NT2/D1 (cell line): ENCODE data around the gene ATP6V0C.

Experiments
- DNase-seq: peaks from one replicate; pipeline ENCODE4 v3.0.0-alpha.2; 2011; ENCODE audit warnings: low read depth, low spot score
- H3K27me3 ChIP-seq: 2 replicates; pipeline ENCODE4 v1.6.0; 2011; ENCODE audit warnings: mild to moderate bottlenecking; ENCODE audit not compliant: insufficient read length, insufficient read depth
- H3K36me3 ChIP-seq: 2 replicates; pipeline ENCODE4 v1.6.1; 2011; ENCODE audit warnings: mild to moderate bottlenecking, low read length, mixed read lengths; ENCODE audit not compliant: insufficient read depth, insufficient read length
- H3K4me1 ChIP-seq: 2 replicates; pipeline ENCODE4 v1.5.1; 2011; ENCODE audit not compliant: insufficient read depth, insufficient read length
- H3K4me3 ChIP-seq: 2 replicates; pipeline ENCODE4 v1.5.1; 2011; ENCODE audit warnings: low read depth; ENCODE audit not compliant: insufficient read length
- H3K9ac ChIP-seq: 2 replicates; pipeline ENCODE4 v1.6.0; 2011; ENCODE audit warnings: low read depth; ENCODE audit not compliant: insufficient read length
- H3K9me3 ChIP-seq: 2 replicates; pipeline ENCODE4 v1.5.1; 2011; ENCODE audit warnings: mild to moderate bottlenecking, low read length; ENCODE audit not compliant: insufficient read depth
- SUZ12 ChIP-seq: IDR thresholded peaks from 2 replicates; pipeline ENCODE4 v1.6.1; 2011; ENCODE audit not compliant: insufficient read length, insufficient read depth; ENCODE audit errors: extremely low read depth
- YY1 ChIP-seq: IDR thresholded peaks from 2 replicates; pipeline ENCODE4 v1.6.1; 2011; ENCODE audit not compliant: insufficient read length, insufficient read depth
- ZNF274 ChIP-seq: IDR thresholded peaks from 2 replicates; pipeline ENCODE4 v1.6.1; 2011; ENCODE audit warnings: mild to moderate bottlenecking, low read depth, low read length

ATP6V0C gene

DNA sequence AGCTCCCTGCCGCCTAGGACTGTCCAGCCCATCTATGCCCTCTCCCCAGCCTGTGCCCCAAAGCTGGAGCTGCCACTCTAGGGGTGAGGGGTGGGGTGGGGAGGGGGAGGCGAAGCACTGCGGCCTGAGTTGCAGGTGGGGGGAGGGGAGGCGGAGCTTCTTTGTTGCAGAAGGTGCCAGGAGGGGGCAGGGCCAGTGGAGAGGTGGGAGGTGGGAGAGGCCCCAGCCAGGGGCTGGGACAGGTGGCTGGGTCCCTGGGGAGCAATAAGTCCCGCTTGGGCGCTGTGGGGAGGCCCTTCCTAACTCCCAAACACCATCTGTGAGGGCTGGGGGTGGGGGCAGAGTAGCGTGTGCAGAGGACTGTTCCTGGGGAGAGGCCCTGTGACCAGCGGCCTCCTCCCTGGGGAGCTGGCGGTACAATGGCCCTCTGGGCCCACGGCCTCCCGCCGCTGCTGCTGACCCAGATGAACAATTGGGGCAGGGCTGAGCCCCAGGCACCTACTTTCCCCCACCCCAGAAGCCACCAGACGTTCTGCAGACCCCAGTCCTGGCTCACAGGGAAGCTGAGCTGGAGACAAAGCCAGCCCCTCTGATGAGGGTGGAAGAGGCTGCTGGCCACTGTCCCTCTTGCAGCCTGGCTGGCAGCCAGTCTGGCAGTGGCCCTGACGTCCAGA, 44.9 kb upstream of the ATP6V0C start:
- Histone ChIP-seq H3K4me1 (peaks cover 52% of the 10 kb centered on the region), H3K36me3 (peaks cover 19% of the 10 kb centered on the region), H3K9me3 (no peaks in the 10 kb centered on the region), H3K9ac (peak overlapping the region; percentile 95), H3K27me3 (peaks cover 18% of the 10 kb centered on the region), H3K4me3 (peak overlapping the region; percentile 49)
- TF ChIP-seq ZNF274 (no peak), YY1 (no peak), SUZ12 (no peak)
- DNase-seq = no peak

DNA sequence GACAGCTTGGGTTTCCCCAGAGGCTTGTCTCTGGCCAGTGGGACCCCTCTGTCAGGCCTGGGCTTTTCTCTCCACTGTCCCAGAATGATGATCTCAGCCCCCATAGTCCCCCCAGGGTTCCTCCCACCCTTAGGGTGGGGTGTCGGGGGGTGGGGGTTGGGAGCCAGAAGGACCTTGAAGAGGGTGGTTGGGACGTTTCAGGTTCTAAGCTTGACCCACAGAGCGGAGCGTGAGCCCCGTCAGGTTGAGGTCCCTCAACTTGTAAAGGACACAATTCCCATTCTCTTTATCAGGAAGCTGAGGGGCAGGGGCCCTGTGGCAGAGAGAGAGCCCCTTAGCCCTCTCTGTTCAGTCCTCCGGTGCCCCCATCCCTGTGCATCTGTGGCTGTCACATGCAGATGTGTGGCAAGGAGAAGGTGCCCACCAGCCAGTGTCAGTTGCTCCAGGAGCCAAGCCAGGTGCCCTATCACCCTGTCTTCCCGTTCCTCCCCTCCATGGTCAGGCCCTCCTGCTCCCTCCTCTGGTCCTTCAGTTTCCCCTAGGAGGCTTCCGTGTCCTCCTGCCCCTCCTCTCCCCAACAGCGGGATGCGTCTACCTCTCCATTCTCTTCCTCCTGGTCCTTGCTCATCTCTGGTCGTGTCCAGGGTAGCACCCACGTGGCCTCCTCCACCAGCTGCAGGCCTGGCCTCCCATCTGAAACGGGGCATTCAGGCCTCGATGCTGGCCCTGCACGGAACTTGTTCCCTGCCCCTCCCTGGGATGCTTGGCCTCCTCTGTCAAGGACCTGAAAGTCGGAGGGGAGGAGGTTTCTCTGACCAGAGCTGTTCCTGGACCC, 44.1 kb upstream of the ATP6V0C start:
- TF ChIP-seq YY1 = no peak
- no peak for TF ChIP-seq SUZ12
- no peak for TF ChIP-seq ZNF274
- Histone ChIP-seq H3K27me3 (peaks cover 18% of the 10 kb centered on the region), H3K4me1 (peaks cover 44% of the 10 kb centered on the region), H3K4me3 (peak overlapping the region; percentile 29), H3K36me3 (peaks cover 12% of the 10 kb centered on the region), H3K9ac (peak overlapping the region; percentile 80), H3K9me3 (no peaks in the 10 kb centered on the region)
- no peak for DNase-seq

DNA sequence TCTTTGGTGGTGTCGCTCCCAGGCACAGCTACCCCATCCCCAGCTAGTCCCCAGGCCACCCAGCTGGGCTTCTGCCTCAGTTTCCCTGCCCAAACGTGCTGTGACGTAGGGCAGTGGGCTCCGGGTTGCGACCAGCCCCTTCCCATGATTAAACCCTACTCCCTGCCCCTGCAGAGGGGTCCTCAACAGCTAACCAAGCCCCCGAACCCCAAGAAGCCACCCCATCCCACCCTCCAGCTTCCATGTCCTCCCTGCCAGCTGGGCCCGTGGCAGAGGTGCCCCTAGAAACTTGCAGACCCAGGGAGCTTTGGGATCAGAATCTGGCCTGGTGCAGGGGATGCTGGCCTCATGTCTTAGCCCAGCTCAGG, 43.5 kb upstream of the ATP6V0C start:
- H3K27me3 ChIP-seq = peaks cover 18% of the 10 kb centered on the region
- no peaks in the 10 kb centered on the region for H3K9me3 ChIP-seq
- no peak for DNase-seq
- H3K4me3 ChIP-seq = no peak overlapping the region
- H3K4me1 ChIP-seq = peaks cover 42% of the 10 kb centered on the region
- H3K9ac ChIP-seq = peak overlapping the region; percentile 81
- H3K36me3 ChIP-seq = peaks cover 10% of the 10 kb centered on the region
- TF ChIP-seq SUZ12 (no peak), YY1 (no peak), ZNF274 (no peak)

DNA sequence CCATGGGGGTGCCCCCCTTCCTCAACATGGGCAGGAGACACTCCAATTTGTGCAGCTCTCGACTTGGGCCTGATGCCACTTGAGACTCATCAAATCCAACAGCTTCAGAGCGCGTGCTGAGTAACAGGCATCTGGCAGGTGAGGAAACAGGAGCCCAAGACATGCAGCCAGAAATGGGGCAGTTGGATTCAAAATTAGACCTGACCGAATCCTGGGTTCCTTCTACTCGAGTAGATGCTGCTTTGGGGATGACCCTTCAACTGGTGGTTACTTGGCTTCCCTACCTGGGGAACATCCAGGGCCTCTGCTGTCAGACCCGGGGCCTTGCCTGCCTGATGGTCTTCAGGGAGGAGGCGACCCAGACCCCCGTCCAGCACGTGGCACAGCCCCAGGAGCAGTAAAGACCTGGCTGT, 43.1 kb upstream of the ATP6V0C start:
- peaks cover 43% of the 10 kb centered on the region for H3K4me1 ChIP-seq
- H3K36me3 ChIP-seq = peaks cover 6% of the 10 kb centered on the region
- TF ChIP-seq ZNF274 (no peak), SUZ12 (no peak), YY1 (no peak)
- peak overlapping the region; percentile 8 for H3K4me3 ChIP-seq
- no peak for DNase-seq
- no peaks in the 10 kb centered on the region for H3K9me3 ChIP-seq
- H3K27me3 ChIP-seq = peaks cover 18% of the 10 kb centered on the region
- peak overlapping the region; percentile 81 for H3K9ac ChIP-seq

DNA sequence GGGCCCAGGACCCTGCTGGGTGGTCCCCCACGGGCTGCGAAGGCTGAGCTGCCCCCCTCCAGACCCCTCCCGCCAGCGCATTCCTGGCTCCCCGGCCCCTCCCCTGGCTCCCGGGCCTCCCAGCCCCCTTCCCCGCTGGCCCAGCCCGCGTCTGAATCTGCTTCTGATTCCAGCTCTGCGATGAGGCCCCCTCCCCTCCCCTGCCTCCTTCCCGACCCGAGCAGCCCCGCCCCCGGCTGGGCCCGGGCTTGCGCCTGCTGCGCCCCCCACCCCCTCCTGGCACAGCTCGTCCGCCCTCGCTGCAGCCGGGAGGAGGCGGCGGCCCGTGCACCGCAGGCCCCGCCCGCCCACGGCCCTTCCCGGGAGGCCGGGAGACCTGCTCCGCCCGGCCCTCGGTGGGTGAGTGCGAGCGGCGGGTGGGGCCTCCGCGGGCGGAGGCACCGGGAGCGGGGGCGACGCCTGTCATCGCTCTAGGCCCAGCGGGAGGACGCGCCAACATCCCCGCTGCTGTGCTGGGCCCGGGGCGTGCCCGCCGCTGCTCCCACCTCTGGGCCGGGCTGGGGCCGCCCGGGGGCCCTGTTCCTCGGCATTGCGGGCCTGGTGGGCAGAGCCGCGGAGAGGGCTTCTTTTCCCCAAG, 42.6 kb upstream of the ATP6V0C start, which contains the start of gene NTN3:
Gene NTN3, plus strand, starts transcription at position 282 of the 637 bp plus-strand sequence. CDS start 405 bp downstream, outside the sequence.
- TF ChIP-seq YY1 (no peak), SUZ12 (no peak), ZNF274 (no peak)
- Histone ChIP-seq H3K4me3 (peak within 1 kb of the TSS; percentile 37), H3K36me3 (peaks cover under 1% of the 10 kb centered on the region), H3K4me1 (peaks cover 48% of the 10 kb centered on the region), H3K9me3 (no peaks in the 10 kb centered on the region), H3K27me3 (peaks cover 24% of the 10 kb centered on the region), H3K9ac (peak within 1 kb of the TSS; percentile 81)
- peak; percentile 36 for DNase-seq

DNA sequence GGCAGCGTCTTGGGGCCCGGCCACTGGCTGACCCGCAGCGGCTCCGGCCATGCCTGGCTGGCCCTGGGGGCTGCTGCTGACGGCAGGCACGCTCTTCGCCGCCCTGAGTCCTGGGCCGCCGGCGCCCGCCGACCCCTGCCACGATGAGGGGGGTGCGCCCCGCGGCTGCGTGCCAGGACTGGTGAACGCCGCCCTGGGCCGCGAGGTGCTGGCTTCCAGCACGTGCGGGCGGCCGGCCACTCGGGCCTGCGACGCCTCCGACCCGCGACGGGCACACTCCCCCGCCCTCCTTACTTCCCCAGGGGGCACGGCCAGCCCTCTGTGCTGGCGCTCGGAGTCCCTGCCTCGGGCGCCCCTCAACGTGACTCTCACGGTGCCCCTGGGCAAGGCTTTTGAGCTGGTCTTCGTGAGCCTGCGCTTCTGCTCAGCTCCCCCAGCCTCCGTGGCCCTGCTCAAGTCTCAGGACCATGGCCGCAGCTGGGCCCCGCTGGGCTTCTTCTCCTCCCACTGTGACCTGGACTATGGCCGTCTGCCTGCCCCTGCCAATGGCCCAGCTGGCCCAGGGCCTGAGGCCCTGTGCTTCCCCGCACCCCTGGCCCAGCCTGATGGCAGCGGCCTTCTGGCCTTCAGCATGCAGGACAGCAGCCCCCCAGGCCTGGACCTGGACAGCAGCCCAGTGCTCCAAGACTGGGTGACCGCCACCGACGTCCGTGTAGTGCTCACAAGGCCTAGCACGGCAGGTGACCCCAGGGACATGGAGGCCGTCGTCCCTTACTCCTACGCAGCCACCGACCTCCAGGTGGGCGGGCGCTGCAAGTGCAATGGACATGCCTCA, 41.9 kb upstream of the ATP6V0C start:
- peak overlapping the region; percentile 76 for H3K9ac ChIP-seq
- H3K4me3 ChIP-seq = peak overlapping the region; percentile 37
- H3K27me3 ChIP-seq = peaks cover 31% of the 10 kb centered on the region
- H3K9me3 ChIP-seq = no peaks in the 10 kb centered on the region
- H3K4me1 ChIP-seq = peaks cover 49% of the 10 kb centered on the region
- DNase-seq = no peak
- H3K36me3 ChIP-seq = no peaks in the 10 kb centered on the region
- TF ChIP-seq ZNF274 (no peak), SUZ12 (no peak), YY1 (no peak)
